Hypothalamus (tissue), 51 donors: Measurements from ENCODE around the gene NCKAP5L.
"Not testable (repeated sequence)": the region's sequence is repeated elsewhere in the genome, so short reads cannot be mapped to it uniquely, and the experiment has no call there.

ENCODE experiments used
- DNase-seq, 51 donors: peaks; one replicate each; lab custom pipeline; 2025; lab: John Stamatoyannopoulos, UW

NCKAP5L gene

GRCh38 chr12:49828133-49829091 is at the start of gene NCKAP5L:
TSS of gene NCKAP5L (minus strand) at chr12:49828413. CDS start at chr12:49804044, 24,369 bp downstream.
- DNase-seq = peak; percentile 64 to 95 (median 91)

- DNase-seq = no peak
Observed at GRCh38 chr12:49877066-49877465, 48.9 kb upstream of the NCKAP5L start.

GRCh38 chr12:49876070-49876469 is 47.9 kb upstream of the NCKAP5L start:
- no peak for DNase-seq

GRCh38 chr12:49875115-49875720 is 47.0 kb upstream of the NCKAP5L start:
- no peak for DNase-seq

GRCh38 chr12:49874142-49874897 is 46.1 kb upstream of the NCKAP5L start:
- peak in 20 of 51 donors; percentile 21 to 75 (median 42) for DNase-seq

- DNase-seq = peak in 10 of 51 donors; percentile 22 to 60 (median 39)
Observed at GRCh38 chr12:49873361-49873934, 45.2 kb upstream of the NCKAP5L start.

- peak in 13 of 51 donors; percentile 21 to 49 (median 31) for DNase-seq
Observed at GRCh38 chr12:49872781-49873181, 44.6 kb upstream of the NCKAP5L start.

GRCh38 chr12:49872381-49872780 is 44.2 kb upstream of the NCKAP5L start:
- DNase-seq = no peak

GRCh38 chr12:49871811-49872251 is 43.6 kb upstream of the NCKAP5L start:
- not testable (repeated sequence) for DNase-seq

GRCh38 chr12:49871263-49871561 is 43.0 kb upstream of the NCKAP5L start:
- no peak for DNase-seq

- no peak for DNase-seq
Observed at GRCh38 chr12:49870501-49871262, 42.5 kb upstream of the NCKAP5L start.

- DNase-seq = no peak
Observed at GRCh38 chr12:49869816-49870500, 41.7 kb upstream of the NCKAP5L start.

GRCh38 chr12:49868952-49869815 is 41.0 kb upstream of the NCKAP5L start:
- DNase-seq = peak in 33 of 51 donors; percentile 23 to 75 (median 50)

GRCh38 chr12:49868449-49868848 is 40.2 kb upstream of the NCKAP5L start:
- DNase-seq = no peak

- no peak for DNase-seq
Observed at GRCh38 chr12:49867570-49868341, 39.5 kb upstream of the NCKAP5L start.

- DNase-seq = peak in 39 of 51 donors; percentile 16 to 79 (median 49)
Observed at GRCh38 chr12:49866859-49867569, 38.8 kb upstream of the NCKAP5L start.

- no peak for DNase-seq
Observed at GRCh38 chr12:49865782-49866135, 37.5 kb upstream of the NCKAP5L start.
